KOPT-K1 (cell line): ENCODE results near the gene ATP9B.
"Not testable (repeated sequence)": the region's sequence is repeated elsewhere in the genome, so short reads cannot be mapped to it uniquely, and the experiment has no call there.

Source experiments
- H3K27ac ChIP-seq: fragments of 200-600 bp; sonication (generic); 2 replicates; pipeline ENCODE4 v1.5.1; 2016; ENCODE audit warnings: antibody characterized with exemption, mild to moderate bottlenecking, low read depth, low read length; ENCODE audit not compliant: poor library complexity, severe bottlenecking
- H3K36me3 ChIP-seq: fragments of 200-600 bp; sonication (generic); 2 replicates; pipeline ENCODE4 v1.5.1; 2017; ENCODE audit warnings: antibody characterized with exemption, mild to moderate bottlenecking, low read length, moderate library complexity; ENCODE audit not compliant: insufficient read depth
- H3K9me3 ChIP-seq: fragments of 200-600 bp; sonication (generic); 2 replicates; pipeline ENCODE4 v1.5.1; 2017; ENCODE audit warnings: antibody characterized with exemption, low read length, mild to moderate bottlenecking; ENCODE audit not compliant: insufficient read depth, poor library complexity, severe bottlenecking

The ATP9B gene

GRCh38 chr18:79314838-79315388 is 245.7 kb downstream of the ATP9B start:
- Histone ChIP-seq H3K36me3 (peaks cover 19% of the 10 kb centered on the region), H3K27ac (no peak overlapping the region), H3K9me3 (no peaks in the 10 kb centered on the region)

DNA sequence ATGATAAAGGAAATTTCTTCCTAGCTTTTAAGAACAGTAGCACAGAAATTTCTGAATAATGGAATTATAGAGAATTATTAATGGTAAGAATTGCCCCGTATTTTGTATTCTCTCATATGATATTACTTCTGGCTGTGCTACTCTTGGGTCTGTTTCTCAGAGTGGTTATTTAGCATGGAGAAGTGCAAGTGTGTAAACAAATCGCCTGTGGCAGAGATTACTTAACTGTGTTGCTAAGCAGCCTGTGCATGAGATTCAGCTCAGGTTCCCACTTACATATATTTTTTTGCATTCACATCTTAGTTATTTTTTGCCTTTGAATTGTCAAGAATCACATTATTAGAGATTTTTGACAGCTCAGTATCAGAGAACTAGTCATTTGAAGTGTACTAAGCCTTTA is 246.4 kb downstream of the ATP9B start:
- H3K9me3 ChIP-seq, result no peaks in the 10 kb centered on the region
- H3K36me3 ChIP-seq, result peaks cover 19% of the 10 kb centered on the region
- H3K27ac ChIP-seq, result no peak overlapping the region

DNA sequence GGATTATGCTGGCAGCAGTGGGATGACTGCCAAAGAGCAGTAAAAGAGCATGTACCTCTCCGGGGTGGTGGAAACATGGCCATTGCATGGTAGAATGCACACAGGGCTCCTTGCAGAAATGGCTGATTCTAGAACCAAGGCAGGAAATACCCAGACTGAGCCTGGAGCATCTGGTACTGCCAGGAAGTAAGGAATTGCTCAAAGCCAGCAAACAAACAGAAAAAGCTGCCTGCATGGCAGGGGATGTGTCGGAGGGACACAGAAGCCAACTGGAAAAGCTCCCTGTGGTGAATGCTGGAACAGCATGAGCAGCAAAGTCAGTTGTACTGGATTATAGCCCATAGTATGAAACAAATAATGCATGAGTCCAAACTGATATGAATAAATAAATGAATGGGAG is 248.5 kb downstream of the ATP9B start:
- Histone ChIP-seq H3K27ac (no peak overlapping the region), H3K9me3 (no peaks in the 10 kb centered on the region), H3K36me3 (peaks cover 18% of the 10 kb centered on the region)

GRCh38 chr18:79318142-79318673 is 249.0 kb downstream of the ATP9B start:
- no peak overlapping the region for H3K27ac ChIP-seq
- peaks cover 18% of the 10 kb centered on the region for H3K36me3 ChIP-seq
- no peaks in the 10 kb centered on the region for H3K9me3 ChIP-seq

DNA sequence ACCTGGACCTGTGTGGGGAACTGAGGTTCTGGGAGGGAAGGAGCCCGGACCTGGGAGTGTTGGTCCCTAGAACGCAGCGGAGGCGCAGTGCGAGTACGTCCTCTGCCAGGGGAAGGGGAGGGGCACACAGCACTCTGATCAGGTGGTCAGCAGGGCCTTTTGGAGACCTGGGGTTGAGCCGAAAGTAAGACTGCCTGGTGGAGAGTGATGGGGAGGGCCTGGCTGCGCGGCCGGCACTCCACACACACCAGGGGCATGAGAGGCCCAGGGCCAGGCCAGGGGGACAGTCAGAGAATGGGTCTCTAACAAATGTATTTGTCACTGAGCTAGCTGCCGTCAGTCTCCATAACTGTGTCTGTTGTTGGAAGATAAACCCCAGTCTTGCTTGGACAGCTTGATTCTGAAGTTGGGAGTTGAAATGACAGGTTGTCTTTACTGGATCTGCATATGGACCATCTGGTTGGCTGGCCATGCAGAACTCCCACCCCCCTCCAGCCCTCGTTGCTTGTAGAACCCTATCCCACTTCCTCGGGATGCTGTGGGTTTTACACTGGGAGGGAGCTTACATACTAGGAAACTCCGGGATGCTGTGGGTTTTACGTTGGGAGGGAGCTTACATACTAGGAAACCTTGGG is 251.1 kb downstream of the ATP9B start:
- H3K27ac ChIP-seq, result no peak overlapping the region
- H3K36me3 ChIP-seq, result peaks cover 18% of the 10 kb centered on the region

DNA sequence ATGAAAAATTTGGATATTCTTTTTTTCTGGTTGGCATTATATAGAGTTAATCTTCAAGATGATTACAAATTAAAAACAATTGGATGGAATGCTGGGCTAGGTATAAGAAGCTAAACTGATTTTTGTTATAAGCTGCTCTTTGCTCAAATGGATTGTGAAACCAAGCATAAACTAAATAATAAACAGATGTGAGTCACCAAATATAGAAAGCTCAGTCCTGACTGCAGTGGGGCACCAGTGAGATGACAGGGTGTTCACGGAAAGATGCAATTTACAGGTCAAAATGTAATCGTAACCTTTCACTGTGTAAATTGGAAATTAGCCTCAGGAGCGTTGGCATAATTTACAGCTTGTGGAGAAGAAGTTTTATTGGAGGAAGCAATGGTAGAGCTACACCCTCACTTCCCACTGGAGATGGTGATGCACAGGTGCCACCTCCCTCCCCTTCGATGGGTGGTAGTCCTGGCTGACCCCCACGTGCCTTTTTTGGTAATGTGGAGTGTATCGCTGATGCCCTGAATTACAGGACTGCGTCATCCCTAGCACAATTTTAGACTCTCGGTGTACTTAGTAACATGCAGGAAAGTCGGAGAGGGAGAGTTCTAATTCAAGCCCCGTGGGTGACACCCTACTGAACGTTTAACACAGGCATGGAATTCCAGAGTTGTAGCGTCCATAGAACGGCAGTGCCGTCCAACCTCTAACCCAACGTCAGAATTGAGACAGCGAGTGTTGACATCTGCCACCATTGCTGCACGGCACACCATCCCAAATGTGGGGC is 252.6 kb downstream of the ATP9B start:
- no peaks in the 10 kb centered on the region for H3K9me3 ChIP-seq
- no peak overlapping the region for H3K27ac ChIP-seq
- H3K36me3 ChIP-seq, result peaks cover 11% of the 10 kb centered on the region; the same call in 1 of the 2 replicates

More for the DNA sequence above, 251.1 kb downstream of the ATP9B start:
- H3K9me3 ChIP-seq, result no peaks in the 10 kb centered on the region

DNA sequence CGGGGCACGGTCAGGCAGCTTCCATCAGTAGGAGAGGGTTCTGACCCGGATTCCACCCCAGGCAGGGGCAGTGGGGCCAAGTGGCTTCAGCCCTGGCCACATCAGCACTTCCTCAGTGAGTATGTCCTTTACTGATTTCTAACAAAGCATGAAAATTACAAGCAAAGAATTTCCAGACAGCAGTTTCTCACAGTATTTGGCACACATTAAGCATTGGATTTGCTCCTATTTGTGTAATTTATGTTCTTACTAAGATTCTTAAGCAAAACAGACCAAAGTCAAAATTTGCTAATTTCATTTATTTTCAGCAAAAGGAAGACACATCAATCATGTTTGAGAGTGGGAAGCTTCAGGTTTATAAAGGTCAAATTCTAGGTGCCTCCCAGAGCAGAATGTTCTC is 253.2 kb downstream of the ATP9B start:
- H3K9me3 ChIP-seq, result no peaks in the 10 kb centered on the region
- peaks cover 11% of the 10 kb centered on the region; the same call in 1 of the 2 replicates for H3K36me3 ChIP-seq
- no peak overlapping the region for H3K27ac ChIP-seq

DNA sequence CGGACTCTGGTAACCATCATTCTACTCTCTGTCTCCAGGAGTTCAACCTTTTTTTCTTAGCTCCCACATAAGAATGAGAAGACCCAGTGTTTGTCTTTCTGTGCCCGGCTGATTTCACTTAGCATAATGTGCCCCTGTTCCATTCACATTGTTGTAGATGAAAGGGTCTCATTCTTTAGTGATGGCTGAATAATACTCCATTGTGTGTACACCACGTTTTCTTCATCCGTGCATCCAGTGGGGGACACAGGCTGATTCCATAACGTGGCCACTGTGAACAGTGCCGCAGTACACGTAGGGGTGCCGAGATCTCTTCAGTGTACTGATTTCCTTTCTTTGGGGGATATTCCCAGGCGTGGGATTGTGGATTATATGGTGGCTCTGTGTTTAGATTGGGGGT is 254.3 kb downstream of the ATP9B start:
- peaks cover 11% of the 10 kb centered on the region; the same call in 1 of the 2 replicates for H3K36me3 ChIP-seq
- H3K27ac ChIP-seq, result no peak overlapping the region
- H3K9me3 ChIP-seq, result no peaks in the 10 kb centered on the region

- Histone ChIP-seq H3K27ac (no peak overlapping the region), H3K9me3 (no peaks in the 10 kb centered on the region), H3K36me3 (peaks cover 20% of the 10 kb centered on the region)
Measured at GRCh38 chr18:79326413-79327198, 257.4 kb downstream of the ATP9B start.

- Histone ChIP-seq H3K27ac (no peak overlapping the region), H3K9me3 (no peaks in the 10 kb centered on the region), H3K36me3 (peaks cover 20% of the 10 kb centered on the region)
Measured at GRCh38 chr18:79327199-79327721, 258.1 kb downstream of the ATP9B start.

DNA sequence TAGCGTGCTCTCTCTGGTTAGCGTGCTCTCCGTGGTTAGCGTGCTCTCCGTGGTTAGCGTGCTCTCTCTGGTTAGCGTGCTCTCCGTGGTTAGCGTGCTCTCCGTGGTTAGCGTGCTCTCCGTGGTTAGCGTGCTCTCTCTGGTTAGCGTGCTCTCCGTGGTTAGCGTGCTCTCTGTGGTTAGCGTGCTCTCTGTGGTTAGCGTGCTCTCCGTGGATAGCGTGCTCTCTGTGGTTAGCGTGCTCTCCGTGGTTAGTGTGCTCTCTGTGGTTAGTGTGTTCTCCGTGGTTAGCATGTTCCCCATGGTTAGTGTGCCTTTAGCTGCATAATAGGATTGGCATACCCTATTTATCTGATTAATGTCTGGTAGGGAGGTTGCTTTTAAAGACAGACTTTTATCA is 258.7 kb downstream of the ATP9B start:
- H3K36me3 ChIP-seq, result peaks cover 21% of the 10 kb centered on the region
- H3K27ac ChIP-seq, H3K9me3 ChIP-seq: not testable (repeated sequence)

- Histone ChIP-seq H3K27ac (no peak overlapping the region), H3K36me3 (peaks cover 23% of the 10 kb centered on the region), H3K9me3 (no peaks in the 10 kb centered on the region)
Measured at GRCh38 chr18:79328887-79329286, 259.7 kb downstream of the ATP9B start.

- Histone ChIP-seq H3K9me3 (no peaks in the 10 kb centered on the region), H3K27ac (no peak overlapping the region), H3K36me3 (peaks cover 24% of the 10 kb centered on the region)
Measured at GRCh38 chr18:79329786-79330185, 260.6 kb downstream of the ATP9B start.

DNA sequence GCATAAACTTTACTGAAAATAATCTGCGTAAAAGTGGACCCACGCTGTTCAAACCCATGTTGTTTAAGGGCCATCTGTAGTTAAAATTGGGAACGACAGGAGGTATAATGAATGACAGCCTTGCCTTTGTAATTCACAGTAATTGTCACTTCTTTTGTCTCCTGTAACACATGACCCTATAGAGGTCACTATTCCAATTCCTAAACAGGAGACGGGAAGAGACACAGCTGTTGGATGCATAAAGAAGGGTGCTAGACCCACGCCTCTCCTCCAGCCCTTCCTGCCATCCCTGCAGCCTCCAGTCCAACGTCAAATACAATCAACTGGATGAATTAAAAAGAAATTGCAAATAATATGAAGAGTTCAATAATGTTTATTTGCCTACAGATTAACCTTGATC is 263.5 kb downstream of the ATP9B start:
- peaks cover 40% of the 10 kb centered on the region for H3K36me3 ChIP-seq
- H3K27ac ChIP-seq, result no peak overlapping the region
- H3K9me3 ChIP-seq, result no peaks in the 10 kb centered on the region
